ENCODE measurements around the gene SAP25.
A peak's percentile ranks its signal among the peaks of the same experiment; 100 is the strongest.
"Not testable (repeated sequence)": the region's sequence is repeated elsewhere in the genome, so short reads cannot be mapped to it uniquely, and the experiment has no call there.

The SAP25 gene

DNA sequence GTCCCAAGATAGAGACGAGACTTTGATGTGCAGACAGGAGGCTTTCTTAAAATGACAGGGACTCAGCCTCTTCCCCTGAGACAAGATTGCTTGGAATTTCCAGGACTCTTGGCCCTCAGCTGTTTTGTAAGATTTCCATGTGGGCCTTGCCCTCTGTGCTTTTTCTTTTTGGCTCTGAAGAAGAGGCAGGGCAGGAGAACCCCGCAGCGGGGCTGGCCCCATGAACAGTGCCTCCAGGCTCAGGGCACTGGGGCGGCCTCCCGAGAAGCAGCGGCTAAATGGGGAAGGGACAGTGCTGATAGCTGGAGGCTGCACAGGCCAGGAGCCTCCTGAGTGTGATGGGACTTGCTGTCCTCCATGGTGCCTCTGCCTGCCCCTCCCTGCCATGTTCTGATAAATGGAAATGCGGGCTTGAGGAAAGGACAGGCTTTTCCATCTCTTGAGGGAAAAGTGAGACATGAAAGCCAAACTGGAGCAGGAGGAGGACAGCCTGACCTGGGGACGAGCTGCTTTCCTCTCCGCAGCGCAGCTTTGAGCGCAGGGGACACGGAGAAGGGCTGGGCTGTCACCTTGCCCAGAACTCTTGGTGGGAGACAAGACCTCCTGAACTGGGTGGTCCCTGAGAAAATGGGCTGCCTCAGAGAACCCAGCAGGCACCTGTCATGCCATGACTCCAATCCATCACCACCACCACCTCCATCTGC, 12.1 kb downstream of the SAP25 start:
- no peak for DNase-seq (ENCODE audit: low spot score)

GRCh38 chr7:100559127-100559526, 14.6 kb downstream of the SAP25 start:
- no peak for DNase-seq (ENCODE audit: low spot score)

- no peak for DNase-seq (ENCODE audit: low spot score)
These were observed 17.2 kb downstream of the SAP25 start for GRCh38 chr7:100556541-100556940.

DNA sequence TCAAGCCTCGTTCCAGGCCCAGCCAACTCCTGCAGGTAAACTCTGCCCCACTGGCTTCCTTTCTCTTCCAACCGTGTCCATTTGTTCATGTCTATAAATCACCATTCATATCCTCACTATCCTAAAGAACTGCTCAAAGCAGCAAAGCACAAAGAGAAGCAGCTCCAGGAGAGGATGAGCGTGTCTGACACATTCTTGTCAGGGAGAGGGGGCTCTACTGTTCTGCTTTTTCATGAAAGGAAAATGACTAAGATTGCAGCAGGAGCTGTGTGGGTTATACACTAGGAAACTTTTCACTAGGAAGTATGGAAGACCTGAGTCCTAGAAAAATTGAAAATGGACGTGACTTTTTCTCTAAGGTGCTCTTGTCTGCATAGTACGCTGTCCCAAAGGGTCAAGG, 18.0 kb downstream of the SAP25 start:
- no peak for DNase-seq (ENCODE audit: low spot score)

GRCh38 chr7:100553032-100553431, 20.7 kb downstream of the SAP25 start:
- no peak for DNase-seq (ENCODE audit: low spot score)

GRCh38 chr7:100552532-100552931, 21.2 kb downstream of the SAP25 start:
- DNase-seq (ENCODE audit: low spot score): no peak

- not testable (repeated sequence) for DNase-seq (ENCODE audit: low spot score)
These were observed 25.3 kb downstream of the SAP25 start for GRCh38 chr7:100548446-100548845.

DNA sequence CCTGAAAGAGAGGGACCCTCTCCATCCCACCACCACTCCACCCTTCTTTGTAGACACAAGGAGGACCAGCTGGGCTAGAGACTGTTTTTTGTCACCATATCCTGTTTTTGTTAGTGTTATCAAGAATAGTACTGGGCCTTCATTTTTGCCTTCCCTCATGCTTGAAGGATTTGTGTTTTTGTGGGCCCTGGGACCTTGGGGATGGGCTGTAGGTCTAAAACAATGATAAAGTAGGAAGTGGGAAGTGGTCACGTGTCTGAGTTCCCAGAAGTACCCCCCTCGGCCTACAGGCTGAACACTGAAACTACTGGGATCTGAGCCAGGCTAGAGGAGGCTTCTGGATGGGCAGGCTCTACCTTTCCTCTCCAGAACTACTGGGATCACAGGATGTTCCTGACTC, 25.8 kb downstream of the SAP25 start:
- DNase-seq (ENCODE audit: low spot score): peak; percentile 42

GRCh38 chr7:100546926-100547800, 26.5 kb downstream of the SAP25 start:
- DNase-seq (ENCODE audit: low spot score): peak; percentile 23

- DNase-seq (ENCODE audit: low spot score): peak; percentile 82
These were observed 27.4 kb downstream of the SAP25 start for GRCh38 chr7:100546129-100546925.

GRCh38 chr7:100545360-100546128, 28.2 kb downstream of the SAP25 start:
- DNase-seq (ENCODE audit: low spot score): peak; percentile 98

- DNase-seq (ENCODE audit: low spot score): no peak
These were observed 28.7 kb downstream of the SAP25 start for GRCh38 chr7:100544967-100545359.

- DNase-seq (ENCODE audit: low spot score): no peak
These were observed 29.3 kb downstream of the SAP25 start for GRCh38 chr7:100544386-100544785.

- no peak for DNase-seq (ENCODE audit: low spot score)
These were observed 30.1 kb downstream of the SAP25 start for GRCh38 chr7:100543586-100543985.

DNA sequence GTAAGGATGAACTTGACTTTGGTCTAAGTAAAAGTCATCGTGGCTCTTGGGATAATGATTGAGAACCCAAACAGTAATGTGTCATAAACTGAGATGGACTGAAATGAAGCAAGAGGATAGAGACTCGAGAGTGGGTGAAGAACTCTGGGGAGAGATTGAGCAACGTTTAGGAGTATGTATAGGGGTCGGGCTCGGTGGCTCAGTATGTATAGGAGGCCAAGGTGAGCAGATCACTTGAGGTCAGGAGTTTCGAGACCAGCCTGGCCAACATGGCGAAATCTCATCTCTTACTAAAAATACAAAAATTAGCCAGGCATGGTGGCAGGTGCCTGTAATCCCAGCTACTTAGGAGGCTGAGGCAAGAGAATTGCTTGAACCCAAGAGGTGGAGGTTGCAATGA, 32.4 kb downstream of the SAP25 start:
- DNase-seq (ENCODE audit: low spot score): not testable (repeated sequence)

DNA sequence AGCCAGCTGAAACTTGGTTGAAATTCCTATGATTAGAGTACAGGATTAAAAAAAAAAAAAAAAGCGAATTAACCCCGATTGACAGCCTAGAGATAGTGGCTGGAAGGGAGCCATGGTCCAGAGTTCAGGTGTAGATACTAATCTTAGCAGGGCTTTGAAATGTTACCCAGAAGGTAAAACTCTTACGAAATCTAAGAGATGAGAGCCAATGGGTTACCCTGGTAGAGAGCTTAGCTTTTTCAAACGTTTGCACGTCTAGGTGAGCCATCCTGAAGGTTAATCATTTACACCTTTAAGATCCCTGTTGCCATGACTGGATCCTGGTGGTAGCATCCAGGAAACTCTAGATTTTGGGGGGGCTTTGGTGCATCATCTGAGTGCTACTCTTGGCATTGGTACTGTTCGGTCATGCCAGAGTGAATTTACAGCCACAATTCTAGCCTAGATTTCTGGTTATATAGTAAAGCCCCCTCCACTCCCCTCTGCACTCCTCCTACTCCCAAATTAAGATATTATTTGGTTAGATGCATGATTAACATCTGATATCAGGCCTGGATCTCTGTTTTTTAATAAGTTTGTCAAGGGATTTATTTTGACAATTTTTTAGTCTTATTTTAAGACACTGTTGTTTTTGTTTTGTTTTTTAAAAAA, 33.5 kb downstream of the SAP25 start:
- DNase-seq (ENCODE audit: low spot score): peak; percentile 83

- DNase-seq (ENCODE audit: low spot score): no peak
These were observed 34.2 kb downstream of the SAP25 start for GRCh38 chr7:100539436-100540006.

GRCh38 chr7:100538654-100539435, 34.9 kb downstream of the SAP25 start, which contains the start of gene AGFG2:
Gene AGFG2, plus strand, starts transcription at chr7:100539203. Its CDS starts 144 bp downstream, at chr7:100539347.
- peak; percentile 100 for DNase-seq (ENCODE audit: low spot score)

GRCh38 chr7:100538348-100538653, 35.4 kb downstream of the SAP25 start:
- DNase-seq (ENCODE audit: low spot score): no peak

- DNase-seq (ENCODE audit: low spot score): not testable (repeated sequence)
These were observed 37.0 kb downstream of the SAP25 start for GRCh38 chr7:100536695-100537094.

All from kidney tubule cell (primary cell).